GM06990 (cell line): ENCODE results near the gene GLYATL1B.
"Not testable (repeated sequence)": the region's sequence is repeated elsewhere in the genome, so short reads cannot be mapped to it uniquely, and the experiment has no call there.

ENCODE experiments used
- DNase-seq: peaks from one replicate; pipeline ENCODE4 v3.0.0-alpha.2; 2011; ENCODE audit not compliant: insufficient read length; ENCODE audit errors: extremely low read depth
- H3K27me3 ChIP-seq: replicated peaks from 2 replicates; pipeline ENCODE4 v1.6.0; 2011; ENCODE audit warnings: low read length; ENCODE audit not compliant: control insufficient read depth, insufficient read depth
- H3K36me3 ChIP-seq: 2 replicates; pipeline ENCODE4 v1.5.1; 2011; ENCODE audit warnings: low read length; ENCODE audit not compliant: control insufficient read depth, insufficient read depth
- H3K4me3 ChIP-seq: replicated peaks from 2 replicates; pipeline ENCODE4 v1.5.1; 2011; ENCODE audit warnings: low read depth, mild to moderate bottlenecking, control low read depth, low read length
- TF ChIP-seq, protein P1 (sequence below): IDR thresholded peaks from 2 replicates; pipeline ENCODE4 v1.5.1; 2011; ENCODE audit warnings: low read length, control low read depth, mild to moderate bottlenecking, inconsistent platforms; ENCODE audit not compliant: insufficient read depth, poor library complexity, severe bottlenecking

The GLYATL1B gene, protein sequence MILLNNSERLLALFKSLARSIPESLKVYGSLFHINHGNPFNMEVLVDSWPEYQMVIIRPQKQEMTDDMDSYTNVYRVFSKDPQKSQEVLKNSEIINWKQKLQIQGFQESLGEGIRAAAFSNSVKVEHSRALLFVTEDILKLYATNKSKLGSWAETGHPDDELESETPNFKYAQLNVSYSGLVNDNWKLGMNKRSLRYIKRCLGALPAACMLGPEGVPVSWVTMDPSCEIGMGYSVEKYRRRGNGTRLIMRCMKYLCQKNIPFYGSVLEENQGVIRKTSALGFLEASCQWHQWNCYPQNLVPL

DNA sequence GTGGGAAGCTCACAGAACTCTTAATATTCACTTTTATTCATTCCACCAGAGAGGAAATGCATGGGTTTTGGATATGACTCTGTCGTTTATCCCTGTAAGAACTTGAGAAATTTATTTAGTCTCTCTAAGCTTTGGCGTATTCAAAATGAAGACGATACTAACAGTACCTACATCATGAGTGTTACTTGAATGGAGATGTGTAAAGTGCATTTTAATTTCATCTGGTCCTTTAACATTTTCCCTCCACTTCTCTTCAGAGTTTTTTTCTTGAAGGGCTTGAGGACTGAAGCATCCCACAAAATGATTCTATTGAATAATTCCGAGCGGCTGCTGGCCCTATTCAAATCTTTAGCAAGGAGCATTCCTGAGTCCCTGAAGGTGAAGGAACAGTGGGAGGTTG is at the start of gene GLYATL1B:
Gene GLYATL1B (plus strand): TSS at position 301 of the 400 bp plus-strand sequence. CDS start 0 bp downstream, at position 301.
- not testable (repeated sequence) for H3K4me3 ChIP-seq, H3K27me3 ChIP-seq, H3K36me3 ChIP-seq, DNase-seq

DNA sequence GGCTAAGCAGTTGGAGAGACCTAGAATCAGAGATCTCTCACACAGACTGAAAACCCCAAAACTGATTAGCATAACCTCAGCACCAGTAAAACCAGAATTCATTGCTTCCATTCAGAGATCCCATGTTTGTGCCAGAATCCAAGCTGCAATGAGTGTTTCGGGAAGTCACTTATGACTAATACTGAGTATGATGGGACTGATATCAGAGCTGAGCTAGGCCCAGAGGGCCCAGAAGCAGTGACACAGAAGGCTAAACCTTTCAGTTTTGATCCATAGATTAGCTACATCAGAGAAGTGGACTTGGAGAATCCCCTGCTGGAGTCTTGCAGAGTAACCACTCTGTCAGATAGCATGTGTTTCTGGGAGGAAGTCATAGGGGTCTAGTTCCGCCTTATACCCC is 49.6 kb upstream of the GLYATL1B start:
- not testable (repeated sequence) for H3K4me3 ChIP-seq, H3K27me3 ChIP-seq, H3K36me3 ChIP-seq, DNase-seq

- DNase-seq, H3K4me3 ChIP-seq, H3K27me3 ChIP-seq, H3K36me3 ChIP-seq: not testable (repeated sequence)
Observed at GRCh38 chr11:59037434-59037833, 48.7 kb upstream of the GLYATL1B start.

- no peak for DNase-seq
- TF ChIP-seq, protein P1, sequence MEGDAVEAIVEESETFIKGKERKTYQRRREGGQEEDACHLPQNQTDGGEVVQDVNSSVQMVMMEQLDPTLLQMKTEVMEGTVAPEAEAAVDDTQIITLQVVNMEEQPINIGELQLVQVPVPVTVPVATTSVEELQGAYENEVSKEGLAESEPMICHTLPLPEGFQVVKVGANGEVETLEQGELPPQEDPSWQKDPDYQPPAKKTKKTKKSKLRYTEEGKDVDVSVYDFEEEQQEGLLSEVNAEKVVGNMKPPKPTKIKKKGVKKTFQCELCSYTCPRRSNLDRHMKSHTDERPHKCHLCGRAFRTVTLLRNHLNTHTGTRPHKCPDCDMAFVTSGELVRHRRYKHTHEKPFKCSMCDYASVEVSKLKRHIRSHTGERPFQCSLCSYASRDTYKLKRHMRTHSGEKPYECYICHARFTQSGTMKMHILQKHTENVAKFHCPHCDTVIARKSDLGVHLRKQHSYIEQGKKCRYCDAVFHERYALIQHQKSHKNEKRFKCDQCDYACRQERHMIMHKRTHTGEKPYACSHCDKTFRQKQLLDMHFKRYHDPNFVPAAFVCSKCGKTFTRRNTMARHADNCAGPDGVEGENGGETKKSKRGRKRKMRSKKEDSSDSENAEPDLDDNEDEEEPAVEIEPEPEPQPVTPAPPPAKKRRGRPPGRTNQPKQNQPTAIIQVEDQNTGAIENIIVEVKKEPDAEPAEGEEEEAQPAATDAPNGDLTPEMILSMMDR, result no peak
- Histone ChIP-seq H3K4me3 (no peak overlapping the region), H3K27me3 (no peaks in the 10 kb centered on the region), H3K36me3 (no peaks in the 10 kb centered on the region)
Observed at GRCh38 chr11:59040607-59041006, 45.5 kb upstream of the GLYATL1B start.

- not testable (repeated sequence) for H3K27me3 ChIP-seq, H3K36me3 ChIP-seq, H3K4me3 ChIP-seq, DNase-seq
Observed at GRCh38 chr11:59051383-59051782, 34.7 kb upstream of the GLYATL1B start.

DNA sequence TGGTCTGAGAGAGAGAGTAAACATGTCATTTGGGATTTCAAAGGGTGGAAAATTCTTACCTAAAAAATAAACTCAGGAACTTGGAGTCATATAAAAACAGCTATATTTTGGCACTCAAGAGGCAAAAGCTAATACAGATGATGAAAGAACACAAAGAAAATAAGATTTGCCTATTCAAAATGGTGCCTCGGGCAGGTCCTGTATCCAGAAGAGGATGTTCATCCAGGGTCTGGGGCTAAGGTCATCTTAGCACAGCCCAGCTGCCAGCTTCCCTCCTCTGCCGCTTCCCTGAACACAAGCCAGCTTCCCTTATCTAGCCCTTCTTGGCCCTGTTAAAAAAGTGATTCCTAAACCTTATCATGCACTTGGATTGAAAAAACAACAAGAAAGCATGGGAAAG is 33.8 kb upstream of the GLYATL1B start:
- not testable (repeated sequence) for H3K27me3 ChIP-seq, H3K4me3 ChIP-seq, H3K36me3 ChIP-seq, DNase-seq

DNA sequence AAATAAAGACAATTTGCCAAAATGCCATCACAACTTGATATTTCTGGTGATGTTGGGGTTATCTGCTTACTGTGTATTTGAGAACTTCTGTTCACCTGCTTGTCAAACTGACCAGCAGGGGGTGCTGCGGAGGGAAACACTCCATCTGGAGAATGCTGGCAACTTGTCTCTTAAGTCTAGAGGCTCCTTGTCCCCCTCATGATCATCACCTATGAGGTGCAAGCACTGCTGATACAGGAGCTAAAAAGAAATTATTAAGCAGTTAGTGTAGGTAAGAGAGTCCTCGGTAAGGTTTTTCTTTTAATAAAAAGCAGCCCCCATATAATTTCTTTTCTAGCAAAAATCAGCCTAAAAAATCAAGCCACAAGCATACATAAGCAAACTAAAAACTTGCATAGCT is 32.7 kb upstream of the GLYATL1B start:
- Histone ChIP-seq H3K4me3 (no peak overlapping the region), H3K36me3 (no peaks in the 10 kb centered on the region), H3K27me3 (no peaks in the 10 kb centered on the region)
- TF ChIP-seq, protein P1, result peak; percentile 78
- no peak for DNase-seq

GRCh38 chr11:59058120-59059033 is 27.7 kb upstream of the GLYATL1B start:
- peak; percentile 82 for DNase-seq
- not testable (repeated sequence) for H3K27me3 ChIP-seq, H3K36me3 ChIP-seq
- H3K4me3 ChIP-seq, result peak overlapping the region; percentile 46
- TF ChIP-seq, protein P1, result peak; percentile 94

DNA sequence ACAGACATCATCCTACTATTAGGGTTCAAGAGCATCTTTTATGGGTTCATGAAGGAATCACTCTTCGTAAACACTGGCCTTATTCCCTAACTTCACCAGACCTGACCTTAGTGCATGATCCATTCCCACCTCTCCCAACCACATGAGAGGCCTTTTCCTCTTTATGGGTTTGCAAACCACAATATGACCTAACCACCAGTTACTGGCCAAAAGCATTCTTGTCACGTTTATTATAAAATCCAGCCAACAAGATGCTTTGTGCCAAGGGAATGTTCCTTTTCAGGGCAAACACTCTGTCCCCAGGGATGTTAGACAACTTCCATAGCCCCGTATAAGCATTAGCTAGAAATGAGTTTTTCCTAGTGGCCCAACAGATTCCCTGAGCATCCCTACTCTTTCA is 26.0 kb upstream of the GLYATL1B start:
- H3K27me3 ChIP-seq, DNase-seq, H3K36me3 ChIP-seq, H3K4me3 ChIP-seq: not testable (repeated sequence)
